Measurements from ENCODE around the gene SLC6A5. TPM values are rescaled to one million over a fixed set of nuclear protein-coding genes. Genes with fewer than 3 reads are reported as not detected.

Gene SLC6A5
- total RNA-seq, 4 donors from 2014 or later = not detected

DNA sequence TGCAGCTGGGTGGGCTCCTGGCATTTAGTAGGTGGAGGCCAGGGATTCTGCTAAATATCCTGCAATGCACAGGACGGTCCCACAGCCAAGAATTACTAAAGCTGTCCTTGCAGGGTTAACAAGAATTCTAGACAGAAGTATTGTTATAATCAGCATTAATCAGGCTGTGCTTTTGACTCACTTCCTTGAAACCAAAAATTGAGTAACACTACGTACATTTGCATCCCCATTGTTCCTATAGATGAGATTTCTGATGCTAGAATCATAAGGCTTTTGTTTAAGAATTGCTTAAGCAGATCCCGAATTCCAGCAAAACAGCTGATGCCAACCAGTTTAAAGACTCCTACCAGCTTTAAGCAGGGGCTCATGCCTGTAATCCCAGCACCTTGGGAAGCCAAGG lies 11.4 kb downstream of the SLC6A5 start:
- H3K9me3 ChIP-seq = no peaks in the 10 kb centered on the region
- in situ Hi-C loops (cut with MboI; ENCODE audit: low sequenced_read_pairs in 4 of 4) (loop anchor here (10.0 to 25.0 kb wide), 3 partner anchors 216 to 474 kb away; partner anchors contain the start of gene PRMT3 (in 2 of the 4)), intact Hi-C loops (cut with DNase I; ENCODE audit: low total_unique reads) (loop anchor here (1.0 kb wide), 2 partner anchors 224 to 483 kb away; partner anchors contain the start of gene PRMT3)
- peaks cover 13 to 26% (median 20%) of the 10 kb centered on the region in 3 donors for H3K27me3 ChIP-seq
- no peak overlapping the region for H3K27ac ChIP-seq
- TF ChIP-seq, protein P1, sequence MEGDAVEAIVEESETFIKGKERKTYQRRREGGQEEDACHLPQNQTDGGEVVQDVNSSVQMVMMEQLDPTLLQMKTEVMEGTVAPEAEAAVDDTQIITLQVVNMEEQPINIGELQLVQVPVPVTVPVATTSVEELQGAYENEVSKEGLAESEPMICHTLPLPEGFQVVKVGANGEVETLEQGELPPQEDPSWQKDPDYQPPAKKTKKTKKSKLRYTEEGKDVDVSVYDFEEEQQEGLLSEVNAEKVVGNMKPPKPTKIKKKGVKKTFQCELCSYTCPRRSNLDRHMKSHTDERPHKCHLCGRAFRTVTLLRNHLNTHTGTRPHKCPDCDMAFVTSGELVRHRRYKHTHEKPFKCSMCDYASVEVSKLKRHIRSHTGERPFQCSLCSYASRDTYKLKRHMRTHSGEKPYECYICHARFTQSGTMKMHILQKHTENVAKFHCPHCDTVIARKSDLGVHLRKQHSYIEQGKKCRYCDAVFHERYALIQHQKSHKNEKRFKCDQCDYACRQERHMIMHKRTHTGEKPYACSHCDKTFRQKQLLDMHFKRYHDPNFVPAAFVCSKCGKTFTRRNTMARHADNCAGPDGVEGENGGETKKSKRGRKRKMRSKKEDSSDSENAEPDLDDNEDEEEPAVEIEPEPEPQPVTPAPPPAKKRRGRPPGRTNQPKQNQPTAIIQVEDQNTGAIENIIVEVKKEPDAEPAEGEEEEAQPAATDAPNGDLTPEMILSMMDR (IDR thresholded peaks at IDR 0.05 in 4 of 5, conservative IDR thresholded peaks at IDR 0.05 in 1 of 5) = no peak
- TF ChIP-seq POLR2A (IDR thresholded peaks at IDR 0.05) = no peak
- H3K4me3 ChIP-seq = no peak overlapping the region
- no peak for ATAC-seq
- H3K36me3 ChIP-seq = no peaks in the 10 kb centered on the region
- DNase-seq = no peak
- peaks cover 0 to 4% of the 10 kb centered on the region in 2 donors for H3K4me1 ChIP-seq

DNA sequence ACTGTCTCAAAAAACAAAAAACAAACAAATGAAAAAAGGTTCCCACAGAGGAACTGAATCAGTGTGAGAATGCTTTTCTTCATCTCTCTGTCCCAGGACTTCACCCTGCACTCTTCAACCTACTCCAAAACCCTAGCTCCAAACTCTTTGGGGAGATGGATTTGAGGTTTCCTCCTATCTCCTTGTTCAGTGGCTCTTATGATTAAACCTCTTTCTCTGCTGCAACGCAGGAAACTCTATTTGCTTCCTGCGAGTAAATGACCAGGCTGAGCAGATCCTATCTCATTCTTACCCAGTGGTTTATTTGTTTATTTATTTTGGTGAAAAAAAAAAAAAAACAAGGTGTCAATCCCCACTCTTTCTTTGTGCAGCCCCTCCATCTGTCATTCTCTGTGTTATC lies 12.0 kb downstream of the SLC6A5 start:
- Histone ChIP-seq H3K4me3 (no peak overlapping the region), H3K36me3 (no peaks in the 10 kb centered on the region), H3K27me3 (peaks cover 7 to 20% (median 14%) of the 10 kb centered on the region in 3 donors), H3K9me3 (no peaks in the 10 kb centered on the region), H3K27ac (no peak overlapping the region), H3K4me1 (peaks cover 0 to 4% of the 10 kb centered on the region in 2 donors)
- TF ChIP-seq POLR2A (IDR thresholded peaks at IDR 0.05) = no peak
- TF ChIP-seq, protein P1 (IDR thresholded peaks at IDR 0.05 in 4 of 5, conservative IDR thresholded peaks at IDR 0.05 in 1 of 5) = no peak
- intact Hi-C loops (cut with DNase I; ENCODE audit: low total_unique reads) (no loop called here), in situ Hi-C loops (cut with MboI; ENCODE audit: low sequenced_read_pairs in 4 of 4) (loop anchor here (10.0 to 25.0 kb wide), 3 partner anchors 217 to 474 kb away; partner anchors contain the start of gene PRMT3 (in 2 of the 4))
- DNase-seq (no peak), ATAC-seq (no peak)

DNA sequence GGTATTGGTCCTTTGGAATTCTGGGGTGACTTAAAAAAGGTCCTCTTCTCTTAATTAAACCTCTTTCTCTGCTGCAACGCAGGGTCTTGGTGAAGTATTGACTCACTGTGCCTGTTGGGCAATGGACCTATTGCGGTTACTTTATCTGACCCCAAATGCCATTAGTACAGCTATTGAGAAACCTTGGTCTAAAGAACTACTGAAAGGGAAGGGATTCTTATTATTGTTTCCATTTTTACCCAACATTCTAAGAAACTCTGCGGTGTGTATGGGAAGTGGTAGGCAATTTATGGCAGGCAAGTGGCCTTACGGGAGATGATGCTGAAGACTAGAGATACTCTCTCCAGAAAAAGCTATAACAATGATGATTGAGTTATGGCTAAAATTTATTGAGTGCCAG lies 12.5 kb downstream of the SLC6A5 start:
- H3K9me3 ChIP-seq = no peaks in the 10 kb centered on the region
- H3K36me3 ChIP-seq = no peaks in the 10 kb centered on the region
- H3K27ac ChIP-seq = no peak overlapping the region
- ATAC-seq = no peak
- DNase-seq = no peak
- H3K4me3 ChIP-seq = no peak overlapping the region
- TF ChIP-seq POLR2A (IDR thresholded peaks at IDR 0.05) = no peak
- TF ChIP-seq, protein P1 (IDR thresholded peaks at IDR 0.05 in 4 of 5, conservative IDR thresholded peaks at IDR 0.05 in 1 of 5) = no peak
- peaks cover 3 to 15% (median 10%) of the 10 kb centered on the region in 3 donors for H3K27me3 ChIP-seq
- peaks cover 0 to 4% of the 10 kb centered on the region in 2 donors for H3K4me1 ChIP-seq
- in situ Hi-C loops (cut with MboI; ENCODE audit: low sequenced_read_pairs in 4 of 4) (loop anchor here (10.0 to 25.0 kb wide), 3 partner anchors 217 to 475 kb away; partner anchors contain the start of gene PRMT3 (in 2 of the 4)), intact Hi-C loops (cut with DNase I; ENCODE audit: low total_unique reads) (no loop called here)

DNA sequence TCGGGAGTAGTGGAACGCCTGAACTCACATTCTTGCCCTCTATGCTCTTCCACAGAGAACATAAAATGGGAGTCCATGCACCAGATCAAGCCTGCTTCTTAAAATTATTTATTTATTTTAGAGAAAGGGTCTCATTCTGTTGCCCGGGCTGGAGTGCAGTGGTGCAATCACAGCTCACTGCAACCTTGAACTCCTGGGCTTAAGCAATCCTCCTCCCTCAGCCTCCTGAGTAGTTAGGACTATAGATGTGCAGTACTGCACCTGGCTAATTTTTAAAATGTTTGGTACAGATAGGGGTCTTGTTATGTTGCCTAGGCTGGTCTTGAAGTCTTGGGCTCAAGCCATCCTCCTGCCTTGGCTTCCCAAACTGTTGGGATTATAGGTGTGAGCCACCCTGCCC lies 13.0 kb downstream of the SLC6A5 start:
- ATAC-seq (no peak), DNase-seq (no peak)
- Histone ChIP-seq H3K4me1 (peaks cover 0 to 4% of the 10 kb centered on the region in 2 donors), H3K9me3 (no peaks in the 10 kb centered on the region), H3K27ac (no peak overlapping the region), H3K27me3 (peaks cover 0 to 10% (median 5%) of the 10 kb centered on the region in 3 donors), H3K4me3 (no peak overlapping the region), H3K36me3 (no peaks in the 10 kb centered on the region)
- in situ Hi-C loops (cut with MboI; ENCODE audit: low sequenced_read_pairs in 4 of 4) (loop anchor here (10.0 to 25.0 kb wide), 3 partner anchors 218 to 475 kb away; partner anchors contain the start of gene PRMT3 (in 2 of the 4)), intact Hi-C loops (cut with DNase I; ENCODE audit: low total_unique reads) (no loop called here)
- TF ChIP-seq POLR2A (IDR thresholded peaks at IDR 0.05) = no peak
- TF ChIP-seq, protein P1 (IDR thresholded peaks at IDR 0.05 in 4 of 5, conservative IDR thresholded peaks at IDR 0.05 in 1 of 5) = no peak
